CD4-positive, alpha-beta T cell (primary cell): Measurements from ENCODE around the gene ZIC5. TPM values are rescaled to one million over a fixed set of nuclear protein-coding genes. Genes with fewer than 3 reads are reported as not detected.

Experiments used
- ATAC-seq: fragments of 200-7000 bp; cut with Tn5 transposase; one replicate; pipeline ENCODE4 v1.10.0; 2022; ENCODE audit warnings: mild to moderate bottlenecking; ENCODE audit not compliant: poor library complexity
- CTCF ChIA-PET: fragments of 350-600 bp; sonication (Branson Sonifier 250); formaldehyde crosslinking; loops from one replicate; lab custom pipeline; 2021; ENCODE audit warnings: antibody characterized with exemption, inconsistent platforms; lab: Charles Lee
- POLR2A ChIA-PET: fragments of 350-600 bp; sonication (Branson Sonifier 250); formaldehyde crosslinking; loops from one replicate; lab custom pipeline; 2021; ENCODE audit warnings: antibody characterized with exemption, inconsistent platforms; lab: Charles Lee
- DNase-seq, 14 experiments: peaks; one replicate each; pipeline ENCODE4 v3.0.0-alpha.2; 2013 to 2020; ENCODE audit warnings: mixed read lengths in 2 of 14
- H3K27ac ChIP-seq, 2 donors: one replicate each; pipeline versions ENCODE4 v1.5.1 to v1.7.0; 2013; ENCODE audit warnings: low read length in 2 of 2, low read depth in 1 of 2, mild to moderate bottlenecking in 1 of 2
- H3K27me3 ChIP-seq, 2 experiments: 1 replicate in 1 of 2; 2 replicates in 1 of 2; pipeline versions ENCODE4 v1.6.1 to v1.7.0; 2013; ENCODE audit warnings: low read length in 2 of 2, control low read depth in 1 of 2, mild to moderate bottlenecking in 1 of 2, moderate library complexity in 1 of 2; ENCODE audit not compliant: insufficient read depth in 2 of 2, control insufficient read depth in 1 of 2
- H3K36me3 ChIP-seq: one replicate; pipeline ENCODE4 v1.6.1; 2013; ENCODE audit warnings: low read length, control low read depth; ENCODE audit not compliant: insufficient read depth
- H3K4me1 ChIP-seq: one replicate; pipeline ENCODE4 v1.6.1; 2013; ENCODE audit warnings: low read length, control low read depth; ENCODE audit not compliant: insufficient read depth
- H3K4me3 ChIP-seq: one replicate; pipeline ENCODE4 v1.5.1; 2013; ENCODE audit warnings: mild to moderate bottlenecking, low read length, moderate library complexity
- H3K9me3 ChIP-seq, 2 experiments: 1 replicate in 1 of 2; 2 replicates in 1 of 2; pipeline versions ENCODE4 v1.6.1 to v1.7.0; 2013; ENCODE audit warnings: low read length in 2 of 2, mild to moderate bottlenecking in 2 of 2, control low read depth in 1 of 2, moderate library complexity in 1 of 2; ENCODE audit not compliant: control insufficient read depth in 1 of 2, insufficient read depth in 1 of 2
- H3K27ac Mint-ChIP-seq: one replicate; pipeline ENCODE4 v1.8.0; 2020; ENCODE audit warnings: mixed read lengths
- H3K27me3 Mint-ChIP-seq: one replicate; pipeline ENCODE4 v1.8.0; 2021; ENCODE audit warnings: mixed read lengths
- H3K36me3 Mint-ChIP-seq: one replicate; pipeline ENCODE4 v1.8.0; 2021; ENCODE audit warnings: low read depth, mixed read lengths
- H3K4me1 Mint-ChIP-seq: one replicate; pipeline ENCODE4 v1.8.0; 2021; ENCODE audit warnings: low read depth, mixed read lengths
- H3K4me3 Mint-ChIP-seq: one replicate; pipeline ENCODE4 v1.8.0; 2020; ENCODE audit warnings: mild to moderate bottlenecking, mixed read lengths
- H3K9me3 Mint-ChIP-seq: one replicate; pipeline ENCODE4 v1.8.0; 2020; ENCODE audit warnings: mixed read lengths
- CTCF ChIP-seq: fragments of 200-600 bp; IDR thresholded peaks from one replicate; pipeline ENCODE4 v1.8.0; 2022; ENCODE audit warnings: antibody characterized with exemption, mild to moderate bottlenecking
- intact Hi-C, 2 experiments: fragments of 100-400 bp; cut with DNase I in 1 of 2; cut with micrococcal nuclease in 1 of 2; formaldehyde crosslinking; loops; one replicate each; pipeline versions ENCODE4 v1.15.1 to v1.9.0; 2023 to 2025; cut with DNase I, micrococcal nuclease
- total RNA-seq, 174 experiments: library from RNA in 2 of 174; stranded (reverse) in 2 of 174; gene quantifications; one replicate each; pipeline ENCODE4 v1.2.3 and lab custom pipeline; 2021 to 2026

ZIC5 gene
- total RNA-seq, 2 experiments from 2014 or later: not detected

- TF ChIP-seq CTCF: no peak
- peaks cover 99% of the 10 kb centered on the region for H3K27me3 Mint-ChIP-seq
- Histone ChIP-seq H3K9me3 (peaks cover 29 to 58% of the 10 kb centered on the region in 2 experiments), H3K4me1 (peaks cover 46% of the 10 kb centered on the region), H3K36me3 (no peaks in the 10 kb centered on the region), H3K27ac (no peak overlapping the region), H3K4me3 (no peak overlapping the region), H3K27me3 (peaks cover 84 to 100% of the 10 kb centered on the region in 2 experiments)
- peaks cover 9% of the 10 kb centered on the region for H3K9me3 Mint-ChIP-seq
- peaks cover 4% of the 10 kb centered on the region for H3K36me3 Mint-ChIP-seq
- ChIA-PET CTCF (interaction anchor here (1.0 kb wide), 1 partner anchor 18 kb away, joined by 5 read pairs; no protein-coding TSS in a partner anchor), POLR2A (interaction anchor here (1.2 to 2.6 kb wide), 3 partner anchors 9 to 49 kb away, joined by 3 to 7 read pairs (median 3); no protein-coding TSS in a partner anchor)
- ATAC-seq (no peak), DNase-seq (peak in 1 of 14 experiments; percentile 10)
- no peak overlapping the region for H3K27ac Mint-ChIP-seq
- intact Hi-C loops: loop anchor here in 1 of 2 experiments (10.0 kb wide), 1 partner anchor 497 kb away; no protein-coding TSS in a partner anchor
- peak overlapping the region; percentile 31 for H3K4me3 Mint-ChIP-seq
- peaks cover 35% of the 10 kb centered on the region for H3K4me1 Mint-ChIP-seq
These were observed 20.5 kb upstream of the ZIC5 start for GRCh38 chr13:99991828-99992775.

GRCh38 chr13:99991013-99991827 lies 19.7 kb upstream of the ZIC5 start:
- no peak for ATAC-seq
- no peak overlapping the region for H3K4me3 ChIP-seq
- peaks cover 35% of the 10 kb centered on the region for H3K4me1 Mint-ChIP-seq
- peaks cover 4% of the 10 kb centered on the region for H3K36me3 Mint-ChIP-seq
- intact Hi-C loops: loop anchor here in 1 of 2 experiments (10.0 kb wide), 1 partner anchor 496 kb away; no protein-coding TSS in a partner anchor
- H3K36me3 ChIP-seq: no peaks in the 10 kb centered on the region
- H3K27ac Mint-ChIP-seq: no peak overlapping the region
- POLR2A ChIA-PET: interaction anchor here (0.6 to 2.6 kb wide), 5 partner anchors 8 to 50 kb away, joined by 3 to 7 read pairs (median 3); no protein-coding TSS in a partner anchor
- DNase-seq: peak in 1 of 14 experiments; percentile 7
- peaks cover 42% of the 10 kb centered on the region for H3K4me1 ChIP-seq
- H3K27ac ChIP-seq: no peak overlapping the region
- peaks cover 82 to 100% of the 10 kb centered on the region in 2 experiments for H3K27me3 ChIP-seq
- H3K9me3 ChIP-seq: peaks cover 25 to 57% of the 10 kb centered on the region in 2 experiments
- no peak overlapping the region for H3K4me3 Mint-ChIP-seq
- CTCF ChIA-PET: interaction anchor here (1.0 kb wide), 1 partner anchor 17 kb away, joined by 5 read pairs; no protein-coding TSS in a partner anchor
- H3K27me3 Mint-ChIP-seq: peaks cover 100% of the 10 kb centered on the region
- TF ChIP-seq CTCF: no peak
- H3K9me3 Mint-ChIP-seq: peaks cover 9% of the 10 kb centered on the region
